ENCODE data around the gene SMYD4.
"Not testable (repeated sequence)": the region's sequence is repeated elsewhere in the genome, so short reads cannot be mapped to it uniquely, and the experiment has no call there.

Gene SMYD4

DNA sequence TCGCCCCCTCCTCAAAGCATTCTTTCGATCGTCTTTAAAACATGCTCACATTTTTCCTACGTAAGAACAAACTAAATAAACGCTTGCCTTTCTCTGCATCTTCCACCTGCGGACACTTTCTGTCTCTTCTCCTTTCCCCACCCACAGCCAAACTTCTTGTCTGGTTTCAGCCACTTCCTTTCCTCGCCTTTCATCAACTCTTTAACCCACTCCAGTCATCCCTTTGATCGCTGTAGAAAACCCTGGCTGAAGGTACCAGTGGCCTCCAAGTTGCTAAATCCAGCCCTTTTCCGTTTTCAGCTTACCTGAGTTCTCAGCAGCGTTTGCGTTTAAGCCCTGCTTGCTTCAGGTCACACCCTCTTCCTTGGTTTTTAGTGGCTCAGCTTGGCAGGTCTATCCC is 586 bp upstream of the SMYD4 start:
- DNase-seq = peak in 2 of 5 donors; percentile 15 to 30

GRCh38 chr17:1829216-1829591 is 498 bp downstream of the SMYD4 start:
- no peak for DNase-seq

DNA sequence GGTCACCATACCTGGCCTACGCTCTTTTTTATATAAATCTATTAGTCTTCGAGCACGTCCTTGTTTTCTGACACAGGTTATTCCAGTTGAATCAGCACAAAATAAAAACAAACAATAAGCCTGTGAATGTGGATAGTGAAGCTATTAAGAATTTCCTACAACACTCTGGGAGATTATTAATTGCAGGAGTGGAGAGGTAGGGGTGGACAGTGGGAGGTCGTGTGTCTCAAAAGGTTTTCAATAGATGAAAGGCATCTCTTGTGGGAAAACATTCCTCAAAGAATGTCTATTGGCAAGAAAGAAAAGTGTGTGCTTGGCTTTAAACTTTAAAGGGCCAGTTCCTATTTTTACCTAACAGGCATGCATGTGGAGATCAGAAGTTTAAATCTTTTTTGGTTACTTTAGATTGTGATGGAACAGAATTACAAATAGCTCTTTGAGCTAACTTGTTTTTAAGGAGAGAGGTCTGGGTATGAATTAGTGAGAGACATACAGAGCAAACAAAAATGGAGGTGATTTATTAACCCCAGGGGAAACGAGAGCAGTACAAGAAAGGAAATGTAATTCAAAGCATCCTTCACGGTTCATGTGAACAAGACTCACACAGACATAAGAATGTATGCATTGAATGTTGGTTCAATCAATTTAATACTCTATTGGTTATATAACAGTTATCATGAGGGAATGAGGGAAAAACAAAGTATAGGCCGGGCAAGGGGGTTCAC is 9.0 kb downstream of the SMYD4 start:
- no peak for DNase-seq

DNA sequence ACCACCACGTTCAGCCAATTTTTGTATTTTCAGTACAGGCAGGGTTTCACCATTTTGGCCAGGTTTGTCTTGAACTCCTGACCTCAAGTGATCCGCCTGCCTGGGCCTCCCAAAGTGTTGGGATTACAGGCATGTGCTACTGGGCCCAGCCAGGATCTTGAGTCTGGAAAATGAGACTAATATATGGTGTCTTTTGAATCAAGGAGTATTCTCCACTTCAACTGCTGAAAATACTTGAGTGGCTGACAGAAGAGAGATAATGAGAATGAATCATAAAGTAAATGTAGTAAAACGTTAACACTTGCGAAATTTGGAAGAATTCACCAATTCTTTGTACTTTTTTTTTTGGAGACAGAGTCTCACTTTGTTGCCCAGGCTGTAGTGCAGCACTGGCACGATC is 16.6 kb downstream of the SMYD4 start:
- no peak for DNase-seq

- DNase-seq = no peak
These were observed 19.1 kb downstream of the SMYD4 start for GRCh38 chr17:1810450-1811103.

GRCh38 chr17:1809815-1810214 is 19.9 kb downstream of the SMYD4 start:
- not testable (repeated sequence) for DNase-seq

DNA sequence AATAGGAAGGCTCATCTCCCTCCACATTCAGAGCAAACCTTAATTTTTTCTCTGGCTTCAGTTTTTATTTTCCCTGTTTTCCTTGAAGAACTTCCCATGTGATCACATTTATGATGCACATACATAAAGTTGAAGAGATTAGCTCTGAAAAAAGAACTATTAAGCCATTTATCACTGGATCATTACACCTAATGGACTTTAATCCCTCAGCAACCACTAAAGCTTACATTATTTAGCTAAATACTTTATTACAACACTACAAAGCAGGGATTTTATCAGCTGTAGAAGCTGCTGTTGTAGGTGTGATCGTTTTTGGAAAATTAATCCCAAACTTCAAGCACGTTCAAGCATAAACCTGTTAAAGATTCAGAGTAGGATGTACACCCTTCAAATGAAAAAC is 21.1 kb downstream of the SMYD4 start:
- DNase-seq = no peak

GRCh38 chr17:1807890-1808289 is 21.8 kb downstream of the SMYD4 start:
- DNase-seq = no peak

- DNase-seq = no peak
These were observed 26.4 kb downstream of the SMYD4 start for GRCh38 chr17:1803280-1803679.

- DNase-seq = no peak
These were observed 27.3 kb downstream of the SMYD4 start for GRCh38 chr17:1802429-1802828.

GRCh38 chr17:1800712-1801111 is 29.0 kb downstream of the SMYD4 start:
- DNase-seq = no peak

DNA sequence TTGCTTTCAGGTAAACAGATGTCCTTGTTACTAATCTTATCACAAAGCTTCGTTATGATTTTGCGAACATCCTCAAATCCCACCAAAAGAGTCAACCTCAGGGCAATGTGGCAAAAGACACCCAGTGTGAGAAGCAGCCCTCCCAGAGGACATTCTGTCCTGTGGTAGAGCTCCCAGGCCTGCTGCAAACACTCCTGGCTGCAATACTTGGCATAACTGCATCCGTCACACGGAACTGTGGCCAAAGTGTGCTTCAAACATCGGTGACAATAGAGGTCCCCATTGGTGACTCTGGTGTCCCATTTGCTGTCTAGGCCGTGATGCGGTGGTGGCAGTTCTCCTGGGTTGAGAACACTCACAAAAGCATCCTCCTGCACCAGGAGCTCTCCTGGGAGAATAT is 29.5 kb downstream of the SMYD4 start:
- no peak for DNase-seq

DNA sequence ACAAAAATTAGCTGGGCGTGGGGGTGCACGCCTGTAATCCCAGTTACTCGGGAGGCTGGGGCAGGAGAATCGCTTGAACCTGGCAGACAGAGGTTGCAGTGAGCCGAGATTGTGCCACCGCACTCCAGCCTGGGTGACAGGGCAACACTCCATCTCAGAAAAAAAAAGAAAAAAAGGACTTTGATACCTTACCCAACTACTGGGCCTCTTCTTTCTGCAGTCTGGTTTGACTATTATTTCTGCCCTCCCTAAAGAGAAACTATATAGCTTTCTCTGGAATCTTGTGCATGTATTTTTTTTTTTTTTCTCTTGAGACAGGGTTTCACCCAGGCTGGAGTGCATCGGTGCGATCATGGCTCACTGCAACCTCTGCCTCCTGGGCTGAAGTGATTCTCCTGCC is 31.9 kb downstream of the SMYD4 start:
- not testable (repeated sequence) for DNase-seq

DNA sequence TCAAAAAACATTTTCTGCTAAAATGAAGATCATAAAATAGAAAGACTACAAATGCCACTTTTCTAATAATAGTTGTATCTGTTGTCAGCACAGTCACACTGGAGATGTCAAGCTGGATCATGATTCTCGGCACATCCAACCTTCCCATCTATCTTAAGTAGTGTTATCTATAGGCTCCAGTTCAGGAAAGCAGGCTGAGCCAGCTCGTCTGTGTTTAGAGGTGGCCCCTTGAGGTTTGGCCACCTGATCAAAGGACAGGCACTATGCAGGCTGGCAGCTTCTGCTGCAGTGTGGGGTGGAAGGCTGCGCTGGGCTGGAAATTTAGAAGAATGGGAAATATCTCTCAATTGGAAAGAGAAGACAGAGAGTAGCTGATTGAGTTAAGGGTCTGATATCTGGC is 32.4 kb downstream of the SMYD4 start:
- DNase-seq = no peak

GRCh38 chr17:1796800-1797199 is 32.9 kb downstream of the SMYD4 start:
- DNase-seq = no peak

DNA sequence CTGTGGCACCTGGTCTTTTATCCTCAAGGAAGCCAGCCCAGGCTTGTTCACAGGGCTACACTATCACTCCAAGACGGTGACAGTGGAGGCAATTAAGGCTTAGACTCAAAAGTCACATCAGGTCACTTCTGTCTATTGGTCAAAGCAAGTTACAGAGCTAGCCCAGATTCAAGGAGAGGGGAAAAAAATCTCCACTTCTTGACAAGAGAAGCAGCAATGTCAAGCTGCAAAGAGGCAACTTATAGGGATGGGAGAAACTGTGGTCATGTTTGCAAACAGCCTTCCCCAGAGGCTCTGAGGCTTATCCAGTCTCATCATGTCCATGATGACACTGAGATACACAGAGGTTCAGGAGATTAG is 36.3 kb downstream of the SMYD4 start:
- no peak for DNase-seq

GRCh38 chr17:1792495-1793446 is 36.9 kb downstream of the SMYD4 start:
- no peak for DNase-seq

DNA sequence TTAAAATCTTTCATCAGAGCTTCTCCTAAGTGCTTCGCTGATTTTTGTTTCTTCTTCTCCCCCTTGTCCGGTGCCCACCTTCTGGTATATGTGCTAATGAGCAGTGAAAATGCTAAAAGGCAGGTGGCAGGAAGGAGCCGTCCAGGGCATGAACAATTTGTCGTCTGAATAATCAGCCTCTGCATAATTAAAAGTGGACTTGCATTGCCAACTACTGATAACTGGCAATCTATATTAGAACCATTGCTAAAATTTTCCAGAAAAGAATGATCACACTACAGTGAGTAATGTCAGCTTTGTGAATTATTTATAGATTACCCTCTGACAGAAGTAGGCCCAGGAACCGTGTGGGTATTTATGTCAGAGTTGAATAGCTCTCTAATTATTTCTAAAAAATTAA is 39.8 kb downstream of the SMYD4 start:
- DNase-seq = no peak

DNA sequence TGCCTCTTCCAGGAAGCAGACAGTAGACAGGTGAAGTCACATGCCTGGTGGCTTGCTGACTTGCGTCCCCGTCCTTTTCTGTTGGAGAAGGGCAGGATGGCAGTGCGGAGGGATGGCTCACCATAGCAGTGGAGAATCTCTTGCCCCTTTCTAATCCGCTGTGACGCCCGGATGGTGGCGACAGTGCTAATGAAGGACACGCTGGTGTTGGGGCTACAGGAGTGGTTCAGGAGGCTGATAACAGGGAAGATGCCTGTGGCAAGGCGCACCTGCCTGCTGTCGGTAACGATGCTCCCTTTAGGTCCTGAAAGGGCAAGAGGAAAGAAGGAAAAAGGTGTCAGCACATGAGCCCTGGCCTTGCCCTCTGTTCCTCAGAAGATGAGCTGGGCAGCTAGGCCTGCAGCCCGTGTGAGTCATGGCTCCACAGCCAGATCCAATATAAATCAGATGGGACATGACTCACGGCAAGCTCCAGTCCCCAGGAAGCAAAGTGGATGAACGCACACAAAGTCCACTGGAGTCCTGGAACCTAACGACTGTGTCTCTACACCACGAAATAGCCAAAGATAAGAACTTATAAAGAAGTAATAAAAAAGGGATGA is 42.3 kb downstream of the SMYD4 start:
- DNase-seq = no peak

GRCh38 chr17:1786708-1787107 is 43.0 kb downstream of the SMYD4 start:
- no peak for DNase-seq

- DNase-seq = no peak
These were observed 43.8 kb downstream of the SMYD4 start for GRCh38 chr17:1785930-1786329.

DNA sequence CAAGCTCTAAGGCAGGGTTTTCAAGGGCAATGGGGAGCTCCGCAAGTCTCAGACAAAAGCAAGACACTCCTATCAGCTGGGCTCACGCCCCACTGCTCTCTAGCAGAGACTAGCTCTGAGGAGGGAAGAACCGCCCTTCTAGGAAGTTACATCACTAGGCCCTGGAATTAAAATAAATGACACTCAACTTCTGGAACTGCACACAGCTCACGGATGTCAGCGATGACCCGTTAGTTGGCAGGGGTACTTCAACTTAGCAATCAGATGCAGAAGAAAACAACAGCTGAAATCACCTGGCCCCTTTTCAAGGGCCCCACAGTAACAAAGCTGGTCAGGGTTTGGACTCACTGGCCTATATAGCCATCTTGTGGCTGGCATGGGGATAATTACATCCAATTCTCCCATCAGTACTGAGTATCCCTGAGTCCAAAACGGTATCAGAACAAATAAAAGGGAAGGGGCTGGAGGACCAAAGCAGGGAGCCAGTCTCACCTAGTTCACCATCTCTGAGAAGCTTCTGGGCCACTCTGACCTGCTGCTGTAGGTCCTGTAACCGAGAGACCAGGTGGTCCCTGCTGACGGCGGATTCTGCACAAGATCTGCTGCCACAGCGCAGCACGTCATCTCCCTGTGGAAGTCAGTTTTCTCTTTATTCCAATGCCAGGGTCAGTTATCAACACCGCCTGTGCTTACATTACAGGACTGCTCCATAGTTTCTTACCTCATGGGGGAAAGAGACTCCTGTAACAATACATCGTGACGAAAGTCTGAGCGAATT is 45.7 kb downstream of the SMYD4 start:
- DNase-seq = no peak

Data from T-helper 1 cell (primary cell).